GM18498 (cell line): Measurements from ENCODE around the gene MAIP1.
"Not testable (repeated sequence)": the region's sequence is repeated elsewhere in the genome, so short reads cannot be mapped to it uniquely, and the experiment has no call there.

ENCODE experiments used
- ATAC-seq: cut with Tn5 transposase; IDR thresholded peaks from one replicate; pipeline ENCODE4 v1.9.1; 2021; ENCODE audit warnings: mild to moderate bottlenecking, moderate library complexity; ENCODE audit not compliant: unreplicated experiment

The MAIP1 gene

GRCh38 chr2:199955339-199956061, at the start of gene MAIP1, which contains the start of gene TYW5:
TSS of gene MAIP1 (plus strand) at chr2:199955582. CDS start at chr2:199955799, 217 bp downstream.
TSS of gene TYW5 (minus strand) at chr2:199955491. CDS start at chr2:199955470, 21 bp downstream.
- ATAC-seq = peak; percentile 86

DNA sequence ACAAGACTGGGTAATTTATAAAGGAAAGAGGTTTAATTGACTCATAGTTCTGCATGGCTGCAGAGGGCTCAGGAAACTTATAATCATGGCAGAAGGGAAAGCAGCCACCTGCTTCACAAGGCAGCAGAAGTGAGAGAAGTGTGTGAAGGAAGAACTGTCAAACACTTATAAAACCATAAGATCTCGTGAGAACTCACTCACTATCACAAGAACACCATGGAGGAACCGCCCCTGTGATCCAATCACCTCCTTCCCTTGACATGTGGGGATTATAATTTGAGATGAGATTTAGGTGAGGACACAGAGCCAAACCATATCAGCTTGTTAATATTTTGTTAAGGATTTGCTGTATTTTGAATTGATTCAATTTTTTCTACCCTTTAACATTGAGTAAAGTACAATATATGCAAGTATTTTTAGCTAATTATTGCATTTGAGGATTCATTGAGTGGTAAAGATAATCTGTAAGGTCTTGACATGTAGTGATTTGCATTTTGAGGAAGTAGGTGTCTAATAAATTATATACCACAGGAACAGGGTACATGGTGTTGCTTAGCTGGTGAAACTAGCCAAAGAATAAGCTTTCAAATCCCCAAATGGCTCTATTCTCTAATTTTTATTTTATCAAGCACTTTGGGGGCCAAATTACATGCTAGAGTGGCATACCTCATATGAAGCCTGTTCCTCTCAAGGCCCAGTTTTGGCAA, 48.2 kb upstream of the MAIP1 start:
- ATAC-seq = no peak

DNA sequence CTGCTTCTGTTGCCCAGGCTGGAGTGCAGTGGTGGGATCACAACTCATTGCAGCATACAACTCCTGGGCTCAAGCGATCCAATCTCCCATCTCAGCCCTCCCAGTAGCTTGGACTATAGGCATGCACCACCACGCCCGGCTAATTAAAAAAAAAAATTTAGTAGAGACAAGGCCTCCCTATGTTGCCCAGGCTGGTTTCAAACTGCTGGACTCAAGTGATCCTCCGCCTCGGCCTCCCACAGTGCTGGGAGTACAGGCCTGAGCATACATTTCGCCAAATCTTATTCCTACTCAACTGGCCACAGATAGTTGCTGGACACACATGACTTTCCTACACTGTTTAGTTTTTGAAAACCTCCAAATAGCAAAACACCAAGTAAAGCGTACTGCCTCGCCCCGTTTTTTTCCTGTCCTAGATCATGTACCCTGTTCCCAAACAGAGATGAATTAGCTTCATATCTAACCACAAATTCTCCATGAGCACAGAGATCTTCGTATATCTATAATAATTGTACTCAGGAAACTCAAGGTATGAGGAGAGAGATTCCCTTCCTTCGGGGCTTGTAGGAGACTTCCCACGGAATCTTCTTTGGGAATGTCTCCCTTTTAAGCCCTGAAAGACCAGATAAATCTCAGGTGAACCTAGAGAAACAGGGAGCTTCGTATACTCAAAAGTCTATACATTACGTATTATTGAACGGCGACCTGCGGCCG, 44.9 kb upstream of the MAIP1 start:
- ATAC-seq = no peak

GRCh38 chr2:199911052-199911876, 44.1 kb upstream of the MAIP1 start, which contains the start of gene C2orf69:
TSS of gene C2orf69 (plus strand) at chr2:199911293. CDS start at chr2:199911439, 146 bp downstream.
- peak; percentile 94 for ATAC-seq

DNA sequence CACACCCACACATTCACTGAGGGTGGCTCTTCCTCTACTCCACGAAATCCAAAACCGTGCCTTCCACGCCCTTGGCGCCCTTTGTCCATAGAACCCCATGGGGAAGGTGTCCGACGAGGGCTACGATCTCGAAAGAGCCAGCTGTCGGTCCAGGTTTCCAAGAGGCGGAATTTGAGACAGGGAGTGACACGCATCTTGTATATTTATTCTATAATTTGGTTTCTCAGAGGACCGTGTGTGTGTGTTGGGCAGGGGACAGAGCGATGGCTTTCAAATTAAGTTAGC, 43.6 kb upstream of the MAIP1 start:
- no peak for ATAC-seq

- ATAC-seq = not testable (repeated sequence)
Observed at GRCh38 chr2:199912553-199913114, 42.7 kb upstream of the MAIP1 start.

GRCh38 chr2:199914372-199914958, 40.9 kb upstream of the MAIP1 start:
- ATAC-seq = no peak

- ATAC-seq = no peak
Observed at GRCh38 chr2:199916980-199917379, 38.4 kb upstream of the MAIP1 start.

- no peak for ATAC-seq
Observed at GRCh38 chr2:199922856-199923255, 32.5 kb upstream of the MAIP1 start.

DNA sequence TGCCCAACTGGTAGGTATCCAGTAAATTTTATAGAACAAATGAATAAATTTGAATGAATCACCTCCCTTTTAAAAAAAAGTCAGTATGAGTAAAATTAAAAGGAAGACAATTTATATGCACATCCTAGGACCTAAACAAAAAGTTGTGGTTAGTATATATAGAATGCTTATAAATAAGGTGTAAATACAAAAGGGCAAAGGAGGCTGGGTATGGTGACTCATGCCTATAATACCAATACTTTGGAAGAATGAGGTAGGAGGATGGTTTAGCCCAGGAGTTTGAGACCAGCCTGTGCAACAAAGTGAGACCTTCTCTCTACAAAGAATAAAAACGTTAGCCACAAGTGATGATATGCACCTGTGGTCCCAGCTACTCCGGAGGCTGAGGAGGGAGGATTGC, 31.5 kb upstream of the MAIP1 start:
- ATAC-seq = no peak

- no peak for ATAC-seq
Observed at GRCh38 chr2:199926806-199927205, 28.6 kb upstream of the MAIP1 start.

DNA sequence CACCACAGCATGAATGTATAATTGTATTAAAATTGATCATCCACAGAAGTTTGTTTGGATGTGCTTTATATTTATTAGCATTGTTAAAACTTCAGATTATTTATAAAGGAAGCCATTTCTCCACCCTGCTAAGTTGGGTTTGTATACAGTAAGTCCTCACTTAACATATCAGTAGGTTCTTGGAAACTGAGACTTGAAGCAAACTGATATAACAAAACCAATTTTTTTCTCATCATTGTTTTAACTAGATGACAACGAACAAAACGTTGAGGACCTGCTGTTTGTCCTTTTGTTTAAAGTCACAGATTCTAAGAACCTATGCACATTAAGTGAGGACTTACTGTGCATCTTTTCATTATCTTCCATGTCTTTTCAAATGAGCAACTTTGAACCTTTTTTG, 27.2 kb upstream of the MAIP1 start:
- ATAC-seq = no peak

DNA sequence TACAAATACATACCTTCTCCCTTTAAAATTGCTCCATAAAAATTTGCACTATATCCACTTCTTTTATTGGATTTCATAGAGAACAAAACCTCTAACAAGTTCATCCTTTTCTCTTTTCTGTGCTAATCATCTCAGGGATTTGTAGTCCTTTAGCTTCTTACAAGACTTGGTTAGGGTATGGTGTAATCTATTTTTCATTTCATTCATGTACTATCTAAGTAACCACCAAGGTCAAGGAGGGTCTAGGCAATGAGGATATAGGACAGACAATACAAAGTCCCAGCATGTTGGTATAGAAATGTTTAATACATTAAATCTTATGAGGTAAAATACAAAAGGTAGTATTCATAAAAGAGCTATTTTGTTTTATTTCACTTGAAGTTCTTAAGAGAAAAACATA, 26.8 kb upstream of the MAIP1 start:
- ATAC-seq = no peak

DNA sequence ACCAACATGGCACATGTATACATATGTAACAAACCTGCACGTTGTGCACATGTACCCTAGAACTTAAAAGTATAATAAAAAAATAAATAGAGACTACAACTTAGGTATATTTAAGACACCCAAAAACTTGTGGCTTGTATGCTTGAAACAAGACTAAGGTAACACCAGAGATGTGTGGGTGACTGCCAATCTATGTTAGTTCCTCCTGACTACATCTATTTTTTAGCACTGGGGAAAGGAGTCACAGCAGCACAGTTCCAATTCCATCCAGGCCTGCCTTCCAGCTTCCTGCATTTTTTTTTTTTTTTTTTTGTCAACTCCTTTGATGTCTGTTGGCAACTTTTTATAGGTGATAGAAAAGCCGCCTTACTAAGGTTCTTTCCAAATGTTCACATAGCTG, 26.1 kb upstream of the MAIP1 start:
- no peak for ATAC-seq

GRCh38 chr2:199932312-199932855, 23.0 kb upstream of the MAIP1 start:
- no peak for ATAC-seq

DNA sequence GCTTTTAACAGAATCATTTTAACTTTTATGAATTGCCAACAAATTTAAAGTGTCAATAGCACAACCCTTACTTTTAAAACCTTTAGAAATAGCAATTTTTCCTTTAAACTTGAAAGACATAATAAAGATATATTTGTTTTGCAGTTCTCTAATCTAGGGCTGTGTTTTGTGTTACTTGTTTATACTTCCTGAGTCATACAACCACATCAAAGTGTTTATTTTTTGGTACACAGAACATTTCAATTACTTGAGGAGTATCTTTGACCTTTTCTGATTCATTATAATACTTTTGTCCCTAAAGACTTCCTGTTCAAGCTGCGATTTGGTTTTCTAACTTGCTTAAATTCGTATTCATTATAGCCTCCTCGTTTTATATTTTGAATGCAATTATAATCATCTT, 21.9 kb upstream of the MAIP1 start:
- no peak for ATAC-seq

- ATAC-seq = no peak
Observed at GRCh38 chr2:199936554-199936953, 18.8 kb upstream of the MAIP1 start.

- no peak for ATAC-seq
Observed at GRCh38 chr2:199940373-199940772, 15.0 kb upstream of the MAIP1 start.

DNA sequence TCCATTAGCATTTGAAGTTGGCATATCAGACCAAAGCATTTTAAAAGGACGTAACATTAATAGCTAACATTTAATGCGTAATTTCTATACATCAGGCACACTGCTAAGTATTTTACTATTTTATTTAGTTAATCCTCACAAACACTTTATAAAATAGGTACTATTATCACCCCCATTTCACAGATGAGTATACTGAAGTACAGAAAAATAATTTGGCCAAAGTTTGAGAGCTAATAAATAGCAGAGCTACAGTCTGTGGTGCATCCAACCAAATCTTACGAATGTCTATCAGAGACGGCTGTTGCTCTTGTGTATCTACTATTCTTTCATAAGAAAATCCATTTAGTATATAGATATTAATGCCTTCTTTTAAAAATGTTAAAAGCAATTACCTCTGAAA, 12.0 kb upstream of the MAIP1 start:
- ATAC-seq = no peak

DNA sequence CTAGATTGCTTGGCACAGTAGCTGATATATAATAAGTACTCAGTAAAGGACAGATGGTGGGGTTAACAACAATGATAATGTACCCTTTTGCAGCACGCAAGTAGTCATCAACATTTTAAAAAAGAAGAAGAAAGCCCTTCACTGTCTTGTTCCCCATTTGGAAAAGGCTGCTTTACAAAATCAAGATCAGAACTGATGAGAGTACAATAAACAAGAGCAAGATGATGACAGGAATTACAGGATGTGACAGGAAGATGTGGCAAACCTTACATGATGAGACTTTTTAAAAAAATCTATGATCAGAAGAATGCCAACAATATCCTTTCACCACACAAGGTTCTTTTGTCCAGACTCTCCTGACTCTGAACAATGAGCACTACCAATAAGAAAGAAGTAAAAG, 9.2 kb upstream of the MAIP1 start:
- ATAC-seq = no peak
